NCI-H748 treated with DMSO at 0.1 percent for 48 hours (cell line): ENCODE data around the gene TELO2.

Source experiments
- DNase-seq: peaks from one replicate; lab custom pipeline; 2025; lab: John Stamatoyannopoulos, UW

TELO2 gene

DNA sequence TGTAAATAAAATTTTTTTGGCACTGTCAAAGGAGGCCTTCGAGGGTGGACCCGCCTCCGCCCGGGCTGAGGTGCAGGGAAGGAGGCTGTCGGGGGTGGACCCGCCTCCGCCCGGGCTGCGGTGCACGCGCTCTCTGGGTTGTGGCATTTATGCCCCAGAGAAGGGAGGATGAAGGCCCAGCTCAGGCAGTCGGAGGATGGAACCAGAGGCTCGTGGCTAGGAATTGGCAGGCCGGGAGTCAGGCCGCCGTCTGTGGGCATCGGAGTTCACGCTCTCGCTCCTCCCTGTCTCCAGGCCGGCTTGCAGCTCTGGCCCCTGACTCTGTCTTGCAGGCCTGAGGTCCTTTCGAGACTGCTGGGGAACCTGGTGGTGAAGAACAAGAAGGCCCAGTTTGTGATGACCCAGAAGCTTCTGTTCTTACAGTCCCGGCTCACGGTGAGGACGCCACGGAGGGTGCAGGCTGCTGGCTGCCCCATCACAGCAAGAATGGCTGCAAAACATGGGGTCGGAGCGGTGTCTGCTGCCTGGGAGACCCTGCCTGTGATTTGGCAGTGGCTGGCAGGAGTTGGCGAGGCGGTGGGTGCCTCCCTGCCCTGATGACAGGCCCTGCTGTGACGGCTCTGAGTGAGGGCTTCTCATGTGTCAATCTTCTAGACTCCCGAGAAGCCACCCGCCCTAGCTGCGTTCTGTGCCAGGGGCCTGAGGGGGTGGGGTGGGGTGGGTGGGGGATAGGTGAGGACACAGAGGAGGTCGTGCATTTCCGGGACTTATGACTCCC, 5.9 kb downstream of the TELO2 start:
- DNase-seq: no peak

DNA sequence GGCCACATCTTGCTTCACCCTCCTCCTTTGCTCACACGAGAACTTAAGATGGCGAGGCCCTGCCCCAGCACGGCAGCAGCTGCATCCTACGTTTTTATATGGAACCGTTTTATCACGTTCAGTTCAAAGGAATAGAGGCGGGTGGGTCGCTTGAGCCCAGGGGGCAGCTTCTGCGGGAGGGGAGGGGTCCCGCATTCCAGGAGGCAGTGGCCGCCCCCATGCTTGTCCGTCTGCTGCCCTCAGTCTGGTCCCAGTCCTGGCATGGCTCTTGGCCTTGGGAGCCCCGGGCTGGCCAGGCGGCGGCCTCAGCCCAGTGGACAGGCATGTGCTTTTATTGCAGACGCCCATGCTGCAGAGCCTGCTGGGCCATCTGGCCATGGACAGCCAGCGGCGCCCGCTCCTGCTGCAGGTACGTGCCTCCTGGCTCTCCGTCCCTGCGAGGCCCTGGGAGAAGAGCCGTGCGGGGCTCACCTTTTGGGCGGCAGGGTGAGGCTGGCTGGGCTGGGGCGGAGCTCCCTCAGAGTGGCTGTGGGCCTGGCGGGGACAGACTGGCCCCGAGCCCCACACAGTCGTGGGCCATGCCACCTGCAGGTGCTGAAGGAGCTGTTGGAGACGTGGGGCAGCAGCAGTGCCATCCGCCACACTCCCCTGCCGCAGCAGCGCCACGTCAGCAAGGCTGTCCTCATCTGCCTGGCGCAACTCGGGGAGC, 6.8 kb downstream of the TELO2 start:
- no peak for DNase-seq

DNA sequence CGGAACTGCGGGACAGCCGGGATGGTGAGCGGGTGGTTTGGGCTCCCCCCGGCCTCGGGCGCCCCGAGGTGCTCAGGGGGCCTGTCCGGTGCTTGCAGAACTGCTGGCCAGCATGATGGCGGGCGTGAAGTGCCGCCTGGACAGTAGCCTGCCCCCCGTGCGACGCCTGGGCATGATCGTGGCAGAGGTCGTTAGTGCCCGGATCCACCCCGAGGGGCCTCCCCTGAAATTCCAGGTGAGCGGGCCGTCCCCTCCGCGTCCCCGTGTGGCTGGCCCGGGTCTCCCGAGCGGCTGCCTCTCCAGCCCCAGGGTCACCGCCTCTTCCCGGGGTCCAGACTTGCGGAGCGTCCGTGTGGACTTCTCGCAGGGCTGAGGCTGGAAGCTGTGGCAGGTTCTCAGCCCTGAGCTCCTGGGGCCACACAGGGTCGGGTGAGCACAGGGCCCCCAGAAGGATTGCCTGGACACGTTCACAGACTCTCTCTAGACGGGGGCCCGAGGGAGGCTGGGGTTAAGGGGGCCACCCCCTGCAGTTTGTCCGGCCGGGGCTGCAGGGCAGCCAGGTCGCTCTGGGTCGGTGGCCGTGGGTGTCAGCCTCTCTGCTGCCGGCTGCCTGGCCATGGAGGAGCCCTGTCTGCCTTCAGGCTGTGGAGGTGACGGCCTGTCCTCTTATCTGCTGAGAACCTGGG, 7.4 kb downstream of the TELO2 start:
- no peak for DNase-seq

DNA sequence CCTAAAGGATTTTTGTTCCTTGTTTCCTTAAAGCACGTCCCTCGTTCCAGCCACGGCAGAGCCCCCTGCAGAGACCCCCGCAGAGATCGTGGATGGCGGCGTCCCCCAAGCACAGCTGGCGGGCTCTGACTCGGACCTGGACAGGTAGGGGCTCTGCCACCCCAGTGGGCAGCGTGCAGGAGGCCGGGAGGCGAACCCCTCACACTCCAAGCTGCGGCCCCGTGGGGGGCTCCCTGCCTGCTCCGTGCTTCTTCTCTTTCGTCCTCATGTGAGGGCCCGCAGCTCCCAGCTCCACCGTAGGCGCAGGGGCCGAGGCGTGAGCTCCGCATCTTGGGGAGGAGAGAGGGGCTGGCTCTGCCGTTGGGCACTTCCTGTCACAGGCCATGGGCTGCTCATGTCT, 8.5 kb downstream of the TELO2 start:
- no peak for DNase-seq

DNA sequence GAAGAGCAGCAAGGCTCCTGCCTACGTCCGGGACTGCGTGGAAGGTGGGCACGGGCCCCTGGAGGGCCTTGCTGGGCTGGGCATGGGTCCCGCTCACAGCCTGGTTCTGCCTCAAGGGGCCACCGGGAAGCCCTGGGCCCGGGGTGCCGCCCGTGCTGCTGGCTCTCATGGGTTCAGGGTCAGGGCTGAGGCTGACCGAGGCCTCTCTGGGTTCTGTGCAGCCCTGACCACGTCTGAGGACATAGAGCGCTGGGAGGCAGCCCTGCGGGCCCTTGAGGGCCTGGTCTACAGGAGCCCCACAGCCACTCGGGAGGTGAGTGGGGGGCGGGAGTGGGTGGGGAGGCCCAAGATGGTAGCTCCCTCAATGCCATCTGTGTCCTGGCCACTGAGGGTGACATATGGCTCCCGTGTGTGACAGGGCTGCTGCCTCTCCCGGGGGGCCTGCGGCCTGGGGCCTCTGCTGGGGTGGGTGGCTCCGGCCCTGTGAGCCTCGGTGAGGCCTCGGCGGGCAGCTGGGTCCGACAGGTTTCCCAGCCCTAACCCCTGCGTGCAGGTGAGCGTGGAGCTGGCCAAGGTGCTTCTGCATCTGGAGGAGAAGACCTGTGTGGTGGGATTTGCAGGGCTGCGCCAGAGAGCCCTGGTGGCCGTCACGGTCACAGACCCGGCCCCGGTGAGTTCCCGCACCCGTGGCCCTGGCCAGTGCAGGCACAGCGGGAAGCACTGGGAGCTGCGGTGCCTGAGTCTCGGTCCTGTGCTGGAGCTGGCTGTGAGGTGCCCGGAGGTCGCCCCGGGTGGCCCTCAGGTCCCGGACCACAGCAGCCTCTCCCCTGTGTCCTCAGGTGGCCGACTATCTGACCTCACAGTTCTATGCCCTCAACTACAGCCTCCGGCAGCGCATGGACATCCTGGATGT, 9.2 kb downstream of the TELO2 start:
- DNase-seq: no peak

DNA sequence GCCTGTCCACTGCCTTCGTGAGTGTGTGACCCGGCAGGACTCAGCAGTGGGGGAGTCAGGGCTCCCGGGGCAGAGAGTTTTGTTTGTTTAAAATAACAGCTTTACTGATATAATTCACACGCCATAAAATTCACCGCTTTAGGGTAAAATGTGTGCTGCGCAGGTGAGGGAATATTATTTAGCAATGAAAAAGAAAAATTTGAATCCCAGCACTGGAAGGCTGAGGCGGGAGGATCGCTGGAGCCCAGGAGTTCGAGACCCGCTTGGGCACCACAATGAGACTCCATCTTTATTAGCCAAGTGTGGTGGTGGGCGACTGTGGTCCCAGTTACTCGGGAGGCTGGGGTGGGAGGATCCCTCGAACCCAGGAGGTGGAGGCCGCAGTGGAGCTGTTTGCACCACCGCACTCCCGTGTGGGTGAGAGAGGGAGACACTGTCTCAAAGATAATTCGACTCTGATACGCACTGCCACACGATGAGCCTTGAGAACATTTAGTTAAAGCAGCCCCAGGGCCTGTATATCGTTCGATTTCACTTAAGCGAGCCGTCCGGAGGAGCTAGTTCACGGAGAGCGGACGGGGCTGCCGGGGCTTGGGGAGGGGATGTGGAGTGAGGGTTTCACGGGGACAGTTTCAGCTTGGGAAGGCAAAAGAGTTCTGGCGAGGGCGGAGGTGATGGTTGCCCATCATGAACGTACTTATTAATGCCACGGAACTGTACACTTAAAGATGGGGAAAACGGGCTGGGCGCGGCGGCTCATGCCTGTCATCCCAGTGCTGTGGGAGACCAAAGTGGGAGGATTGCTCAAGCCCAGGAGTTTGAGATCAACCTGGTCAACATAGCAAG, 10.2 kb downstream of the TELO2 start:
- no peak for DNase-seq

DNA sequence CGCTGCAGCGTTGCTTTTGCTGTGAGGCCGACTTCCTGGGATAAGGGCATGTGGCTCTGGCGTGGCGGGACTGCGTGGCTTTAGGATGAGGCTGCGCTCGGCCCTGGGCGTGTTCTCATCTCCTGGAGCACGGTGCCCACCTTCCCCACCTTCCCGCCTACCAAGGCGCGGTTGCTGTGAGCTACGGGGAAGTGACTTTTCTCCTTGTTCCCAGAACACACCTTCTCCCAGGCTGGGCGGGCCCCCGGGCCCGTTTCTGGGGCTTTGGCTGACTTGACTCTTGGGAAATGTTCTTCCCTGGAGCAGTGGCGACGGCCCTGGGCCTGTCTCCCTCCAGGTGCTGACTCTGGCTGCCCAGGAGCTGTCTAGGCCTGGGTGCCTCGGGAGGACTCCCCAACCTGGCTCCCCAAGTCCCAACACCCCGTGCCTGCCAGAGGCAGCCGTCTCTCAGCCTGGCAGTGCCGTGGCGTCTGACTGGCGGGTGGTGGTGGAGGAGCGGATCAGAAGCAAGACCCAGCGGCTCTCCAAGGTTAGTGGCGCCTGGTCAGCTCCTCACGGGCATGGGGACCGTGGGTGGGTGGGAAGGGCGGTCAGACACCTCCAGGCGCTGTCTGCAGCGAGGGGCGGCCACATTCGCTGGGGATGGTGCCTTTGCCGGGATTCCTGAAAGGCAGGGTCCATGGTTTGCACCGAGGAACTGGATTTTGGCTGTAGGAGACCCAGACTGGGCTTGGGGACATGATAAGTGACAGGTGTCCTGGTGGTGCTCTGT, 12.1 kb downstream of the TELO2 start:
- no peak for DNase-seq

DNA sequence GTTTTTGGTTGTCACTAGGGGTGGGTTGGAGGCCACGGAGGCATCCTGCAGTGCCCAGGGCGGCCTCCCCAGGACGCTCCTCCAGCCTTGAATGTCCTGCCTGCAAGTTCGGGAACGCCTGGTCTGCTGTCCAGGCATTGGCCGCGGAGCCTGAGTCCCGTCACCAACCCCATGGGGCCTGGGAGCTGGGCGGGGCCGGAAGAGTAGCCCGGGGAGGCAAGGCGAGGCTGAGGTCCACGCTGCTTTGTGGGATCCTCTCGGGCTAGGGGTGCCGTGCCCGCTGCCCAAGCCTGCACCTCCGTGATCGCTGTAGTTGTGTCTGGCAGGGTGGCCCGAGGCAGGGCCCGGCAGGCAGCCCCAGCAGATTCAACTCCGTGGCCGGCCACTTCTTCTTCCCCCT, 12.8 kb downstream of the TELO2 start:
- DNase-seq: no peak

DNA sequence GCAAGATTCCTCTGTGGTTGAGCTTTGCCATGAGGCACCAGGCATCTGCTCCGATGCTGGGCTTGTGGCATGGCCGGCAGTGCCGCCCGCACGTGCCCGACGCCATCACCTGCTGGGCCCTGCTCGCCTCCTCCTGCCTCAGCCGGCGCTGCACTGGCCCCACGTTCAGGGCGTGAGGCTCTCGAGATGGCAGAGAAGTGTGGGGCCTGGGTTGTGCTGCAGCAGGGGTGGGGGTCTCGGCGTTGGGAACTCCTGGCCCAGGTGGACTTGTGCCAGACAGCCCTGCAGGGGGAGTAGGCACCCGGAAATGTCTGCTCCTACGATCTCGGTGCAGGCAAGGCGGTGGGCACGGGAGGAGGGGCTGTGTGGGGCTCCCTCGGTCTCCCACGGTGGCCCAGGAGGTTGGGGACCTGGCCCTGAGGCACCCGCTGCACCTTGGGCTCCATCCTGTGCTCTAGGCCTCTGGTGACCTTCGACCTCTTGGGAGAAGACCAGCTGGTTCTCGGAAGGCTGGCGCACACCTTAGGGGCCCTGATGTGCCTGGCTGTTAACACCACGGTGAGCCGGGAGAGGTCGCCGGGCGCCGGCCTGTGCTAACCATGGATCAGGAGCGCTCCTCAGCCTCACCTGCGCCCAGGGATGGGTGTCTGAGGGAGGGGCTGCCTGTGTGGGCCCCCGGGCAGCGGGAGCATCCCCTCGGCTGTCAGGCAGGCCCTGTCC, 13.5 kb downstream of the TELO2 start:
- no peak for DNase-seq

DNA sequence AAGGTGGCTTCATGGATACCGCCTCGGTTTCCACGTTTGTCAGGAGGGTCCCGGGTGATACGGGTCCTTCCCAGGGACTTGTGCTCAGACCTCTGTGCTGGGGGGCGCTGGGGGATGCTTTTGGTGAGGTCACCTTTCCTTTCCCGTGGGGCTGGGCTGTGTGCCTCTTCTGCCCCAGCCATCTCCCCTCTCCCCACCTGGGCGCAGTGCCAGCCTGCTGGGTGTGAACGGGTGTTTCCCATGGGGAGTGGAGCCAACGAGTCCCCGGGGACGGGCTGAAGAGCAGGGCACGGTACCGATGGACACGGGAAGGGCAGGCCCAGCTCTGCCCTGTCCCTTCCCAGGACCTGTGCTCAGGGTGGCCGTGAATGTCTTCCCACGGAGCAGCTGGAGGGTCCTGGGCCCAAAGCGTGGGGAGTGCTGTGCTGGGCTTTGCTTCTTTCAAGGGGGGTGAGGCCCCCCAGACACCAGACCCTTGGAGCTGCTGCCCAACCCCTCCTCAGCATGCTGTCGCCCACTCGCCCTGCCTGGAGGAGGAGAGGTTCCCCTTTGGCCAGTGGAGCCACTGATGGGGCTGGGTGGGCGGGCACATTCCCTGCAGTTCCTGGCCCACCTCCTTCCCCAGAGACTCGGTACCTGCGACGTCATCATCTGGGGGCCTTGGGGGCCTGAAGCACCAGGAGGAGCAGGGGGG, 15.5 kb downstream of the TELO2 start:
- no peak for DNase-seq

DNA sequence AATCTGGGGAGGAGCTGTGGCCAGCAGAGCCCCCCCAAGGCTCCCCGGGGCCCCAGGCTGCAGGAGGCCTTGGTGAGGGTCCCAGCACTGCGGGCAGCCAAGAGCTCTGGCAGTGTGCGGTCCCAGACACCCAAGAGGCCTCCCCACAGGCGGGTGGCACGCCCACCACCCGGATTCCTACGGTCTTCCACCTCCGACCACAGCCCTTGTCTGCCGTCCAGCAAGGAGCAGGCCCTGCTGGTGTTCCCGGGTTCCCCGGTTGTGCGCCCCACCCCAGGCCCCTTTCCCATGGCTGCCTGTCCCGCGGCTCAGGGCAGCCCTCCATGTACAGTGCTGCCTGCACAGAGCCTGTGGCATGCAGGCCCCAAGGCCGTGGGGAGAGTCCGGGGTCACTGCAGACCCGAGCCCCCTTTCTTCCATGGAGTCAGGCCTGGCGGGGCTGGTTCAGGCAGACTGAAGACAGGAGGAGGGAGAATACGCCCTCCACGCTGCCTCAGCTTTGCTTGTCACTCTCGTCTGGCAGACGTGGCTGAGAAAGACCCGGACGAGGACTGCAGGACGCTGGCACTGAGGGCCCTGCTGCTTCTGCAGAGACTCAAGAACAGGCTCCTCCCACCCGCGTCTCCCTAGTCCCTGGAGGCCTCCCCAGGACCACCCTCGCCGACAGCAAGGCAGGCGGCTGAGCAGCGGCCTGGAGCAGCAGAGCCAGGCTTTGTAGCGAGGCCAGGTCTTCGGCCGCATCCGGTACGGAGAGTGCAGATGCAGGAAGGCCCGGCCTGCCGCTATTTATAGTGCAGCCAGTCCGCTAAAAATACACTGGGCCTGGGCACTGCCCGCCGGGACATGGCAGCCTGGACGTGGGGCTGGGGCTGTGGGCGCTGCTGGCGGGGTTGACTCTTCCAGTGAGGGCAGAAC, 16.4 kb downstream of the TELO2 start:
- no peak for DNase-seq

DNA sequence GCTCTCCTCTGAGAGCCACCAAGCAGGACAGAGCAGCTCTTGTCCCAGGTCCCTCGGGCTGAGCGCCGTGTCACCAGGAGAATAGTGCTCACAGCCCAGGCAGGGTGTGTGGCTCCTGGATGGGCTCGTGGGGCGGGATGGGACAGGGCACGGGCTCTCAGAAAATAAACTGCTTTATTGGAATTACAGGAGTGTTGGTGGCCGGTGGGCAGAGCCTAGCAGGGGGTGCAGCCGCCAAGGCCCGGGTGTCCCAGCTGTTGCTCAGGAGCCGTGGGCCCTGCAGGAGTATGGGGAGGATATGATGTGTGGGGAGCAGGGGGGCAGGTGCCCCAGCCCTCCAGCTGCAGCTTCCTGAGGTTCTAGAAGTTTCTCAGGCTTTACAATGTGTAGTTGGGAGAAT, 17.1 kb downstream of the TELO2 start:
- no peak for DNase-seq

DNA sequence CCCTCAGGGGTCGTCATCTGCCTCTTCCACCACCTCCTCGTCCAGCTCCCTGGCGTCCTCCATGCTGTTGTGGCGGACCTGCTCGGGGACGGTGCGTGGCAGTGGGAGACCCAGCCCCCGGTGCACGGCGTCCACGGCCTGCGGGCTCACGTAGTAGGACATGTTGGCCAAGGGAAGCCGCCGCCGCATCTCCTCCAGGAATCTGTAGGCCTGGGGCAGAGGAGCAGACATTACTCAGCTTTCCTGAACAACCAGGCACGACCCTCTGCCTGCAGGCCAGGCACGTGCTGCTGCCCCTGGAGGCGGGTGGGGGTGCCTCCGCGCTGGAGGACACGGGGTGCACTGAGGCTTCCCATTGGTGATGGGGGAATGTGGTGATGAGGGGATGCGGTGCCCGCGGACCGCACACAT, 17.8 kb downstream of the TELO2 start:
- DNase-seq: no peak

DNA sequence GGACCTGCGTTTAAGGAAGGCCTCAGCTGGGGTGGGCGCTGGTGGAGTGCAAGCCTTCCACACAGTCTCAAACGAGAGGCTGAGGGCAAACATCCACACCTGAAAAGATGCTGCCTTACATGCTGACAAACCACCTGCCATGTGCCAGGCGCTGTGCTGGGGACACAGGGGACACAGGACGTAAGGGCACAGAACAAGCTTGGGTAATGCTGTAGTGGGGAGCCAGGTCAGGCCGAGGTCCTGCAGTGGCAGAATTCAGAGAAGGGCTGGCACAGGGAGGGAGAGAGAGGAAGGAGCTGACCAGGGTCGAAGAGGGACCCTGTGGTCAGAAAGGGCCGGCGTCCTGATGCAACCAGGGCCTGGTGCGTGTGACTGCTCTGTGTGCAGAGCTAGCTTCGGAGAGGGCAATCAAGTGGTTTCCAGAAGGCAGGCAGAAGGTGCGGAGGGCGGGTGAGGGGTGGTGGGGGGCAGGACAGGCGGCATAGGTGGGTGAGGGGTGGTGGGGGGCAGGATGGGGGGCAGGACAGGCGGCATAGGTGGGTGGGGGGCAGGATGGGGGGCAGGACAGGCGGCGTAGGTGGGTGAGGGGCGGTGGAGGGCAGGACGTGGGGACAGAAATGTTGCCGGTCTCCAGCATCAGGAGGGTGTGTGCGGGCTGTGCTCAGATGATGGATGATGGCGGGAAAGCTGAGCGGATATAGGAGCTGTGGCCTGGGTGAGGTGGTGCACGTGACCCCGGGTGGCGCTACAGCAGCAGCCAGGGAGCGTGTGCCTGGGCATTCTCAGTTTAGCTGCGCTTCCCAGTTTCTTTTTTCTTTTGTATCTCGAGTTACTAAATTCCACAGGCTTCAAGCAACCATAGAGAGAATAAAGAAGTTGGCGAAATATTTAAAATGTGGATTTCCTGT, 18.8 kb downstream of the TELO2 start:
- no peak for DNase-seq

DNA sequence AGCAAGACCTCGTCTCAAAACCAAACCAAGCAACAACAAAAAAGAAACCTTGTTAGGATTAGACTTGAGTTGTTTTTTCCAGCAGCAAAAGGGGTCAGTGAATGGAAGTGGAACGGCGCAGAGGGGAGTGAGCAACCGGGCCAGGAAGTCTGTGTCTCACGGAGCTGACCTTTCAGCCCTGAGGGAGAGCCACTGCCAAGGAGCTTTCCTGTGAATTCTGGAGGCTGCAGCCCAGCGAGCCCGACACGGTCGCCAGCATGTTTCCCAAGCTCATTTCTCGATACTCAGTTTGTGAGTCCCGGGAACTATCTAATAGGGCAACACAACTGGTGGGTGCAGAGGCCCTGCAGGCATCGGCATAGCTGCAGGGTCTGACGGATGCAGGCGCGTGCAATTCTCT, 19.6 kb downstream of the TELO2 start:
- DNase-seq: no peak

DNA sequence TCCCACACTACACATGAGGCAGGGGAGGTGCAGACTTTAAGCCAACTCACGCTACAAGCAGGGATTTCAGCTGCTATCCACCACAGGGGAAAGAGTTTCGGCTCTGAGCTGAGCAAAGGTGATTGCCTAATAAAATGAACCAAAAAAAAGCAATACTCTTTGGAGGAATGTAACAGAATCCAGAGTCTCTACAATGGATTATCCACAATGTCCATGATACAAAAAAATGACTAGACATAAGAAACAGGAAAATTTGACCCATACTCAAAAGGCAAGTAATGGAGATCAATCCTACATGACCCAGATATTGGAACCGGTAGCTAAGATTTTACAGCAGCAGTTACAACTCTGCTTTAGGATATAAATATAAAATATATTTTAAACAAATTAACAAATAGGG, 21.3 kb downstream of the TELO2 start:
- DNase-seq: no peak

DNA sequence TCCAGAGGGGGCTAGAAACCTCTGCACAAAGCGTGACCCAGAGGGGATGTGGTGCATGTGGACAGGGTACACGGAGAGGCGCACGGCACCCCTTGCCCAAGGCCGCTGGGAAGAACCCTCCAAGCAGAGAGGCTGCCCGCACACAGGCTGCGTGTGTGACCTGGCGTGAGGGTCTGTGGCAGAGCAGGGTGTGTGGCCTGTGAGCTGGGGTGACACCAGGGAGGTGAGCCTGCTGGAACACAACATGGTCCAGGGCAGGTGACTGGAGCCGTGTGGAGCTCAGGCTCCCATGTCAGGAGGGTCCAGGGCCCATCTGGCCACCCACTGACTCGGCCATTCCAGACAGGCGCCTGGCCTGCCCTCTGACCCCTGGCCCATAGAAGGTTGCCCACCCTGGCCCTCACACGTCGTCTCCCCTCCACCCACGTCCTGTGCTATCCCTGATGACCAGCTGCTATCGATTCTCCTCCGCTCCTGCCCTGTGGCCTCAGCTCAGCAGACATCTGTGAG, 25.5 kb downstream of the TELO2 start:
- DNase-seq: no peak
